Subcutaneous adipose tissue (tissue), 4 donors: ENCODE data around the gene CAB39. TPM values are rescaled to one million over a fixed set of nuclear protein-coding genes. Genes with fewer than 3 reads are reported as not detected.

Source experiments
- CTCF ChIP-seq: fragments of 450-650 bp; IDR thresholded peaks from one replicate; pipeline ENCODE4 v1.5.1; 2016; ENCODE audit warnings: low read depth, mild to moderate bottlenecking, control low read depth, antibody characterized with exemption, moderate library complexity
- total RNA-seq, 4 donors: library from RNA; depleted of rRNA; stranded (reverse); fragments of >200 nt; gene quantifications; one replicate each; pipeline ENCODE4 v1.1.0, GENCODE V29; 2016

Gene CAB39
- total RNA-seq, 4 donors from 2014 or later = 93.8 to 142 (median 107) TPM

GRCh38 chr2:230731512-230731911, 18.9 kb downstream of the CAB39 start:
- no peak for TF ChIP-seq CTCF

- TF ChIP-seq CTCF = no peak
Observed at GRCh38 chr2:230732914-230733401, 20.3 kb downstream of the CAB39 start.

GRCh38 chr2:230734247-230735175, 21.9 kb downstream of the CAB39 start:
- TF ChIP-seq CTCF = no peak

- no peak for TF ChIP-seq CTCF
Observed at GRCh38 chr2:230735884-230736283, 23.2 kb downstream of the CAB39 start.

- no peak for TF ChIP-seq CTCF
Observed at GRCh38 chr2:230737300-230737699, 24.7 kb downstream of the CAB39 start.

- no peak for TF ChIP-seq CTCF
Observed at GRCh38 chr2:230737791-230738226, 25.2 kb downstream of the CAB39 start.

GRCh38 chr2:230738391-230738811, 25.8 kb downstream of the CAB39 start:
- no peak for TF ChIP-seq CTCF
